RPMI8226 (cell line): Measurements from ENCODE around the gene PADI6.

Experiments used
- DNase-seq: peaks from one replicate; pipeline ENCODE4 v3.0.0-alpha.2; 2015

The PADI6 gene

GRCh38 chr1:17358557-17358956 is 13.4 kb upstream of the PADI6 start:
- no peak for DNase-seq

- DNase-seq = no peak
Measured at GRCh38 chr1:17359031-17359430, 13.0 kb upstream of the PADI6 start.

GRCh38 chr1:17359808-17360207 is 12.2 kb upstream of the PADI6 start:
- DNase-seq = no peak

- no peak for DNase-seq
Measured at GRCh38 chr1:17360272-17360956, 11.6 kb upstream of the PADI6 start.

GRCh38 chr1:17361687-17362086 is 10.3 kb upstream of the PADI6 start:
- DNase-seq = no peak

- no peak for DNase-seq
Measured at GRCh38 chr1:17363351-17363750, 8.6 kb upstream of the PADI6 start.

- no peak for DNase-seq
Measured at GRCh38 chr1:17363771-17364170, 8.2 kb upstream of the PADI6 start.

GRCh38 chr1:17365293-17365692 is 6.7 kb upstream of the PADI6 start:
- no peak for DNase-seq

GRCh38 chr1:17369466-17369865 is 2.5 kb upstream of the PADI6 start:
- DNase-seq = no peak

GRCh38 chr1:17370618-17371017 is 1.4 kb upstream of the PADI6 start:
- peak; percentile 54 for DNase-seq

- no peak for DNase-seq
Measured at GRCh38 chr1:17372955-17373354, 959 bp downstream of the PADI6 start.

- no peak for DNase-seq
Measured at GRCh38 chr1:17375651-17376050, 3.7 kb downstream of the PADI6 start.

GRCh38 chr1:17377325-17377953 is 5.4 kb downstream of the PADI6 start:
- DNase-seq = no peak

GRCh38 chr1:17381161-17381560 is 9.2 kb downstream of the PADI6 start:
- no peak for DNase-seq

GRCh38 chr1:17392199-17392740 is 20.3 kb downstream of the PADI6 start:
- no peak for DNase-seq

GRCh38 chr1:17393230-17393629 is 21.2 kb downstream of the PADI6 start:
- peak; percentile 51 for DNase-seq

GRCh38 chr1:17397910-17398695 is 26.1 kb downstream of the PADI6 start:
- DNase-seq = no peak

GRCh38 chr1:17400725-17401341 is 28.8 kb downstream of the PADI6 start:
- no peak for DNase-seq

- no peak for DNase-seq
Measured at GRCh38 chr1:17401841-17402240, 29.8 kb downstream of the PADI6 start.

GRCh38 chr1:17403081-17403480 is 31.1 kb downstream of the PADI6 start:
- DNase-seq = no peak

GRCh38 chr1:17404034-17404684 is 32.2 kb downstream of the PADI6 start:
- no peak for DNase-seq

GRCh38 chr1:17404820-17405219 is 32.8 kb downstream of the PADI6 start:
- no peak for DNase-seq
